SK-N-MC (cell line): ENCODE measurements around the gene C19orf44.

ENCODE experiments used
- EZH2 ChIP-seq: fragments of 200-600 bp; sonication (generic); IDR thresholded peaks from one replicate; pipeline ENCODE4 v1.6.1; 2017; ENCODE audit warnings: antibody characterized with exemption
- POLR2AphosphoS5 ChIP-seq: IDR thresholded peaks from 2 replicates; pipeline ENCODE4 v1.6.1; 2012; ENCODE audit warnings: mild to moderate bottlenecking, low read depth, low read length, borderline replicate concordance

DNA sequence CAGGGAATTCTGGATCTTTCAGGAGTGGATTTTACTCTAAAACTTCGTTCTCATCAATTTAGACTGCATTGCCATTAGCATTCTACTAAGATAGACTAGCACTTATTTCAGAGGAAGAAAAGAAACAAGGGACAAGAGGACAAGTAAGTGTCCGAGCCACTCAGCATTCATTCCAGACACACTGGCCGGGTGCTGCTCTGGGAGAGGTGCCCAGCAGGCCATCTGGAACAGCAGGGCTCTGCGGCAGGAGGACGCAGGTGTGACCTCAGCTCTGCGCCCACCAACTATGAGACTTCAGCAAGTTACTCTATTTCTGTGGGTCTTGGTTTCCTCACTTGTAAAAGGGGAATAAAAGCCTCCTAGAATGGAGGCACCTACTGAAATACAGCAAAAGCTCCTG lies 28.6 kb upstream of the C19orf44 start:
- TF ChIP-seq POLR2AphosphoS5 (no peak), EZH2 (no peak)
